ENCODE data around the gene VAV2.

DNA sequence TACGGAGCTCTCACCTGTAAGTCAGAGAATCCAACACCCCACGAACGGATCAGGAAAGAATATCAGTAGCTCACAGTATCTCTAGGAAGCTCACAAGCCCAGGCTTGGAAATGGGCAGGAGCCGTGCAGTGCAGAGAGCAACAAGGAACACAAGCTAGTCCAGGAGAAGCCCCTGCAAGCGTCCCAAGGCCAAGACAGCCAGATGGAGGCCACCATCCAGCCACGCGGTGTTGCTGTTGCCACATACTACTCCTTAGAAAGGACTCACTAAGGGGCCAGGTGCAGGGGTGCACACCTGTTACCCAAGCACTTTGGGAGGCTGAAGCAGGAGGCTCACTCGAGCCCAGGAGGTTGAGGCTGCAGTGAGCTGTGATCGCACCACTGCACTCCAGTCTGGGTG, 15.4 kb upstream of the VAV2 start:
- TF ChIP-seq, protein P1, sequence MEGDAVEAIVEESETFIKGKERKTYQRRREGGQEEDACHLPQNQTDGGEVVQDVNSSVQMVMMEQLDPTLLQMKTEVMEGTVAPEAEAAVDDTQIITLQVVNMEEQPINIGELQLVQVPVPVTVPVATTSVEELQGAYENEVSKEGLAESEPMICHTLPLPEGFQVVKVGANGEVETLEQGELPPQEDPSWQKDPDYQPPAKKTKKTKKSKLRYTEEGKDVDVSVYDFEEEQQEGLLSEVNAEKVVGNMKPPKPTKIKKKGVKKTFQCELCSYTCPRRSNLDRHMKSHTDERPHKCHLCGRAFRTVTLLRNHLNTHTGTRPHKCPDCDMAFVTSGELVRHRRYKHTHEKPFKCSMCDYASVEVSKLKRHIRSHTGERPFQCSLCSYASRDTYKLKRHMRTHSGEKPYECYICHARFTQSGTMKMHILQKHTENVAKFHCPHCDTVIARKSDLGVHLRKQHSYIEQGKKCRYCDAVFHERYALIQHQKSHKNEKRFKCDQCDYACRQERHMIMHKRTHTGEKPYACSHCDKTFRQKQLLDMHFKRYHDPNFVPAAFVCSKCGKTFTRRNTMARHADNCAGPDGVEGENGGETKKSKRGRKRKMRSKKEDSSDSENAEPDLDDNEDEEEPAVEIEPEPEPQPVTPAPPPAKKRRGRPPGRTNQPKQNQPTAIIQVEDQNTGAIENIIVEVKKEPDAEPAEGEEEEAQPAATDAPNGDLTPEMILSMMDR (conservative IDR thresholded peaks at IDR 0.05; ENCODE audit: low read length) = no peak
- TF ChIP-seq EZH2phosphoT487 (IDR thresholded peaks at IDR 0.05; ENCODE audit: borderline replicate concordance, low read depth, low read length) = no peak
